ENCODE data around the gene CYP46A1.
A peak's percentile ranks its signal among the peaks of the same experiment; 100 is the strongest.

CYP46A1 gene

DNA sequence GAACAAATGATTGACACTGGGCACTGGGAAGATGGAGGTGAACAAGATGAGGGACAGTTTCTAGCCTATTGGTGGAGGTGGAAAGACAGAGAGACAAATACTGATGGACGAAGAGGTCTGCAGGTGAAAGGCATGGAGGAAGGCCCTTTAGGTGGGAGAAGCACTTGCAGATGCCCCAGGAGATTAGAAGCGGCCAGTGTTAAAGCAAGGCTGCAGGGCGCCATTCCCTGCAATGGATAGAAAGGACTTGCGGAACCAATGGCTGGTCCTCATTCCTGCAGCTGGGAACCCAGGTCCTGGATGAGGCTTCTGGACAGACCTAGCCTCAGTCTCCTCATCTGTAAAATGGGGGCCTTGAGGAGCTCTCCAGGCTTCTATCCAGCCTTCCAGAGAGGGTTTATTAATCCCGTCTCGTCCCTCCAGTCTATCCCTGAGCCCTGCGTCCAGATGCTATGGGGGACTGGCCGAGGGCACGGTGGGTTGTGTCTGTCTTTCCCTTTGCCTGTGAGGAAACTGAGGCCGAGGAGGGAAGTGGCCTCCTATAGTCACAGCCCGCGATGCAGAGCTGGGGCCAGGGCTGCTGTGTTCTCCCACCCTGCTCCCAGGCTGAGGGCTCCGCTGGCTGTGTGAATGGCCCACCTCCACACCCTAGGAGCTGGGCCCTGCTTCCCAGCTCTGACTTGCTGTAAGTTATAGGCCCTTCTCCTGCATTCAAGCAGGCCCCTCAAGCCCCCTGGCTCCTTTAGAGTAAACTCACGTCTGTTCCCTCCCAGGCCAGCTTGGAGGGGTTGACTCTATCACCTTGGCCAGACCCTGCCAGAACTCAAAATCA, 33.0 kb downstream of the CYP46A1 start:
- DNase-seq: peak; percentile 38

DNA sequence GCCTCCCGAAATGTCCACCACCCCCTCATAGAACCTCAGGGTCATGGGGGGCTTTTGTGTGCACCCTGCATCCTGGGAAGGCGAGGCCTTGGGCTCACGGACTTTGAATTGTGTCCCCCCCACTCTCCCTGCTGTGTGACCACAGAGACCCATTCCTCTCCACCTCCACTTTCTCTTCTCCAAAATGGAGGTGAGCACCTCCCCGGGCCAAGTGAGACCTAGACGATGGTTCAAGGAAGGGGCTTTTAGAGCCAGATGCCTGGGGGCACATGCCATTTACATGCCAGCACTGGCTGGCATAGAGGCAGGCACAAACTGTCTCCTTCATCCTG, 33.5 kb downstream of the CYP46A1 start:
- DNase-seq: peak; percentile 29

- peak; percentile 44 for DNase-seq
These were observed 34.1 kb downstream of the CYP46A1 start for GRCh38 chr14:99718031-99718810.

GRCh38 chr14:99718811-99719192, 34.7 kb downstream of the CYP46A1 start:
- DNase-seq: no peak

DNA sequence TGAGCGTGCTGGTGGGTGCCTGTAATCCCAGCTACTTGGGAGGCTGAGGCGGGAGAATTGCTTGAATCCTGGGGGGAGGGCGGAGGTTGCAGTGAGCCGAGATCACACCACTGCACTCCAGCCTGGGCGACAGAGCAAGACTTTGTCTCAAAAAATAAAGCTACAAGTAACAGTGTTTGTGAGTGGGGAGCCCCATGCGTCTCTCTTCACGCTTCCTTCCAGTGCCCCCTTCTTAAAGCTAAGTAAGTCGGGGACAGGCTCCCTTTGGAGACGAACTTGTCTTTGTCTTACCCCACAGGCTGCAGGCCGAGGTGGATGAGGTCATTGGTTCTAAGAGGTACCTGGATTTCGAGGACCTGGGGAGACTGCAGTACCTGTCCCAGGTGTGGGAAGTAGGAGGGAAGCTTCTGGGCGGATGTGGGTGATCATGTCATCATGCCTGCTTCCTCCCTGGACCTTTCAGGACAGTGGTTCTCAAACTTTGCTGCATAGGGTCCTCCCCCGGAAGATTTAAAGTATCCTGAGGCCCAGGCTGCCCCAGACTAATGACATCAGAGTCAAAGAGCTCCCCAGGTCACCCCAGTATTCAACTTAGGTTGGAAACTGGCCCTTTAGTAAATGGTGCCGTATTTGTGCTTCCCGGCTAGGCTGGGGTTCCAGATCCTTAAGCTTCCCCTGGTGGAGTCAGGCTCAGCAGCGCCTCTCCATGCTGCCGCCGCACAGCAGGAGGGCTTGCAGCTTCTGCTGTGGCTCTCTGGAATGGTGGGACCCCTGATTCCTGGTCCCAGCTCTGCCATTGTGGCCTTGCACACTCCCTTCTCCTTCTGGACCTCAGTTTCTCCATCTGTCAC, 37.1 kb downstream of the CYP46A1 start:
- peak; percentile 29 for DNase-seq

- peak; percentile 33 for DNase-seq
These were observed 37.9 kb downstream of the CYP46A1 start for GRCh38 chr14:99721792-99722516.

GRCh38 chr14:99722741-99723140, 38.6 kb downstream of the CYP46A1 start:
- no peak for DNase-seq

GRCh38 chr14:99724196-99724891, 40.2 kb downstream of the CYP46A1 start:
- peak; percentile 47 for DNase-seq

DNA sequence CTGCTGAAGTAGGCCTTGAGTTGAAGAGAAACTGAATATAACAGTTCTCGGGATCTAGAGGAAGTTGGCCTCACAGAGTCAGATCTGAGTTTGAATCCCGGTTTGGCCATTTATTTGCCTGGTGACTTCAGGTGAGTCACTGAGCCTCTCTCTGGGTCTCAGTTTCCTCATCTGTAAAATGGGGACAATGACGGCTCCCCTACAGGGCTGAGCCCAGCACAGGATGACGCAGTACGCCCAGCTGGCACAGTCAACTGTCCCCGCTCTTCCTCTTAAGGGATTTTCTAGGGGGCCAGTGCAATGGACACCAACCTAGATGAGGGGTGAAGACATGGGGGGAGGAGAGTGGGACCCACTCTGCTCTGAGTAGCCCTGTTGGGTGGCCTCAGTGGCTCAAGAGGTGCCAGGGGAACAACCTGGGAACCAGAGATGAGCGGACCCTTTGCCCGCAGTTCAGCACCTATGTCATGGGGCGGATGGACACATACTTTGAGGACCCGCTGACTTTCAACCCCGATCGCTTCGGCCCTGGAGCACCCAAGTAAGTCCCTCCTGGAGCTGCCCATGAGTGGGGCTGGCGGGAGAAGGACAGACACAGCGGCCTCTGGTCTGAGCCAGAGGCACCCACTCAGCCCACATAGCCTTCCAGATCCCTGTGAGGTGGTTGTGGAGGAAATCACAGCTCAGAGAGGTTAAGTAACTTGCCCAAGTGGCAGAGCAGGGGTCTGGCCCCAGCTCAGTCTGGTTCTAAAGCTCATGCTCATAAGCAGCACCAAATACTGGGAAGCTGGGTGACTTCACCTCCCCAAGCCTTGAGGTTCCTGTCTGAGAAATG, 41.1 kb downstream of the CYP46A1 start:
- DNase-seq: peak; percentile 39

GRCh38 chr14:99725774-99726537, 41.9 kb downstream of the CYP46A1 start:
- peak; percentile 59 for DNase-seq

GRCh38 chr14:99726538-99727095, 42.5 kb downstream of the CYP46A1 start:
- peak; percentile 44 for DNase-seq

- DNase-seq: peak; percentile 34
These were observed 43.2 kb downstream of the CYP46A1 start for GRCh38 chr14:99727096-99727870.

DNA sequence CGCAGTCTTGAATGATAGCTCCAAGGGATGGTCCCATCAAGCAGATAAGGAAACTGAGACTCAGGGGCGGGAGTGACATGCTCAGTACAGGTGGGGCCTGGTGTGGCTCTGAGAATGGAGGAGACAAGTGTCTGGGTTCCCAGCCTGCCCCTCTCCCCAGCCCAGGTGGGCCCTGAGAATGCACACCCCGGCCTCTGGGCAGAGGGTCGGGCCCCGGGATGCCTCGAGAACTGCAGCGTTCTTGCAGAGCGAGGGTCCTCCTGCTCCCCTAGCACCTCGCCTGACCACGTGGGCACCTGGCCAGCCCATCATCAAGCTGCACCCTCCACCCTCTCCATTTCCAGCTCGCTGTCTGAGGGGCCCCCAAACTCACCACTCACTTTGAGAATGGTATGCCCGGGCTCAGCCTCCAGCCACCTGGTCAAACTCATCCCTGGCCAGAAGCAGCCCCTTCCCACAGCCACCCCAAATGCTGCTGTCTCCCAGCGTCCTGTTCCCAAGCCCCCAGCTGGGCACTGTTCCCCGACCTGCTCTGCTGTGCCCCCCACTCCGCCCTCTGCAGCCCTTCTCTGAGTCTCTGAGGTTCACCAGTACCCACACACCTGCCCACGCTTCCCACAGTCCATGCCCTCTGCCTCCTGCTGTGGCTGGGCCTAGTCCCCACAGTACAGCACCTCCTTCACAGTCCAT, 44.3 kb downstream of the CYP46A1 start:
- peak; percentile 41 for DNase-seq

GRCh38 chr14:99728981-99729451, 44.9 kb downstream of the CYP46A1 start:
- DNase-seq: peak; percentile 44

DNA sequence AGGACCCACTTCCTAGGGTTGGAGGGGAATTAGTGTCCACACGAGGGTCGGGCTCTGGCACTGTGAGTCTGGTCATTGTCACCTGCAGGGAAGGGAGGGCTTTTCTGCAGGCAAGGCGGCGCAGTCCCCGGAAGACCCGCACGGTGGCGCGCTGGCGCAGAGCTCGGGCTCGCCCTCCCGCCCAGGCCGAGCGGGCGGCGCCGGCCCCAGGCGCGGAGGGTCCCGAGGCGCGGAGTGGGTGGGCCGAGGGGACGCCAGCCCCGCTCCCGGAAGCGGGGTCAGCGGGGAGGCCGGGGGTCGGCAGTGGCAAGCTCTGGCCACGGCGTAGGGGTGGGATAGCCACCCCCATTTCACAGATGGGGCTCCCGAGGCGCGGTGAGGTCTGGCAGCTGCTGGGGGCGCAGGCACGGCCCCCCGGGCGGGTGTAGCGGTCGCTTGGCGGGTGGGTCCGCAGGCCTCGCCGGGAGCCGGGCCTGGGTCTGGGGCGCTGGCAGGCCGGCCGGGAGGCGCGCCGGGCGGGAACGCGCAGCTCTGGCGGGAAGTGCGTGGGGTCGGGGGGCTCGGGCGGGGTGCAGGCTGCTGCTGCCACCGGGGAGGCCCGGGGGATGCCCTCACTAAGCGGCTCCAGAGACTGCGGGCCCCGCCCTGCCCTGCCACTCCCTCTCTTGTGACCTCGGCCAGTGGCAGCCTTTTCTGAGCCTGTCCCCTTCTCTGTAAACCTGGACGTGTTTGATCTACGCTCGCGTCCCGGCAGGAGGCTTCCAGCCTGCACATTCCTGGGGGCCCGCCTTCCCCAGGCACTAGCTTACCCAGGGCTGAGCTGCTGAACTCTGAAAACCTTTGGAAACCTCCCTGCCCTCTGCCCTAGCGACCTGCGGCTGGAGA, 46.1 kb downstream of the CYP46A1 start:
- peak; percentile 87 for DNase-seq

- DNase-seq: no peak
These were observed 46.9 kb downstream of the CYP46A1 start for GRCh38 chr14:99730876-99731546.

Measured in islet precursor cell (in vitro differentiated cells).